Ramos (cell line): ENCODE data around the gene MCU.
"Not testable (repeated sequence)": the region's sequence is repeated elsewhere in the genome, so short reads cannot be mapped to it uniquely, and the experiment has no call there.

Experiments
- in situ Hi-C: fragments of 300-500 bp; cut with MboI; formaldehyde crosslinking; loops from one replicate; pipeline ENCODE4 v1.14.3; 2022; ENCODE audit warnings: low sequenced_read_pairs; ENCODE audit not compliant: unreplicated experiment

MCU gene

DNA sequence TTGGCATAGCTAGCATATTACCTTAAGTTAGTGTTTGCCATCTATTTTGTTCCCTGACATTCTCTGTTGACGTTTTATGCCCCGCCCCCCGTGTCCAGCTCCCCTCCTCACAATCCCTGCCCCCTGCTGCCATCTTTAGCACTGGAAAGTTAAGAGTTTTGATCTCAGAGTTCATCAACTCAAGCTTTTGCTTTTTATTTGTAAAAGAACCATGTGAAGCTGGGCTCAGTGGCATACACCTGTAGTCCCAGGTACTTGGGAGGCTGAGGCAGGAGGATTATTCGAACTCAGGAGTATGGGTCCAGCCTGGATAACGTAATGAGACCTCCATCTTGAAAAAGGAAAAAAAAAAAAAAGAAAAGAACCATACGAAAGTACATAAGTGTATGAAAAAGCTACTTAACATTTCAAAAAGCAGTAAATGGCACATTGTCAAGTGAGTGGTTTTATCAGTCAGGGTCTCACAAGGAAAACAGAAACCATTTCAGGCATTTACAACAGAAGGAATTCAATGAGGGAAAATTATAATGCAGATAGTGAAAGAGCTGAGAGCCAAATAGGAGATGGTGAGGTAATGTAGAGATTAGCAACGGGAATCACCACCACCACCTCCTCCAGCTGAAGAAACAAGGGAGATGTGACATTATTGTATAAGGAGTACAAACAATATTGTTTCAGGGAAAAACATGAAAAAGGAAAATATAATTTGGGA, 64.9 kb downstream of the MCU start:
- in situ Hi-C loops, result no loop called here

- in situ Hi-C loops, result no loop called here
Observed at GRCh38 chr10:72757732-72758131, 65.8 kb downstream of the MCU start.

- in situ Hi-C loops, result not testable (repeated sequence)
Observed at GRCh38 chr10:72758930-72759329, 67.0 kb downstream of the MCU start.

- in situ Hi-C loops, result no loop called here
Observed at GRCh38 chr10:72759584-72759983, 67.6 kb downstream of the MCU start.

- in situ Hi-C loops, result no loop called here
Observed at GRCh38 chr10:72761498-72761897, 69.6 kb downstream of the MCU start.

DNA sequence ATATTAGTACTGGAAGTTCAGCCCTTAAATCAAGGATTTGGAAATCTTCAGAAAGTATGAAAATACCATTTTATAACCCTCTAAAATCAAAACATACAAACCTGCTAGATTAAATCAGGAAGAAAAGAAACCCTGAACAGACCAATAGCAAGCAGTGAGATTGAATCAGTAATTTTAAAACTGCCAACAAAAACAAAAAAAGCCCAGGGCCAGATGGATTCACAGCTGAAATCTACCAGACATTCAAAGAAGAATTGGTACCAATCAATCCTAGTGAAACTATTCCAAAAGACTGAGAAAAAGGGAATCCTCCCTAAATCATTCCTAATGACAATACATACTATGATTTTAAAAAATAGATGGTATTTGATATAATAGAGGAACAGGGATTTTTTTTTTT, 70.1 kb downstream of the MCU start:
- in situ Hi-C loops, result no loop called here

GRCh38 chr10:72763201-72763600, 71.3 kb downstream of the MCU start:
- in situ Hi-C loops, result no loop called here

DNA sequence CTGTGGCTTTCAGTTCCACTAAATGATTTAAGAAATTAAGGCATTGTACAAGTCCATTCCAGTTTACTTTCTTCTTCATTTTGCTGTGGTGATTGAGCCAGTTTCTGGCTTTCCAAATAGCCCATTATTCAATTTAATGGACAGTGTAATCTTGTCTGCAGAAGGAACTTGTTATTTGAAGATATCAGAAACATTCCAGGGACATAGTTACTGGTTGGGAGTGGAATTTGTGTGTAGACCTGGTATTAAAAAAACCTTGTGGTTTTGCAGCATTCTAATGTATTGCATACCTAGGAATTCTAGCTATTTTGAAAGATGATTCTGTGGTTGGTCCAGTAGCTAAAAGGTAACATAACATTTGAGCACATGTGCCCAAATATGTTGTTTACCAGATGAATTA, 72.2 kb downstream of the MCU start:
- in situ Hi-C loops, result no loop called here

DNA sequence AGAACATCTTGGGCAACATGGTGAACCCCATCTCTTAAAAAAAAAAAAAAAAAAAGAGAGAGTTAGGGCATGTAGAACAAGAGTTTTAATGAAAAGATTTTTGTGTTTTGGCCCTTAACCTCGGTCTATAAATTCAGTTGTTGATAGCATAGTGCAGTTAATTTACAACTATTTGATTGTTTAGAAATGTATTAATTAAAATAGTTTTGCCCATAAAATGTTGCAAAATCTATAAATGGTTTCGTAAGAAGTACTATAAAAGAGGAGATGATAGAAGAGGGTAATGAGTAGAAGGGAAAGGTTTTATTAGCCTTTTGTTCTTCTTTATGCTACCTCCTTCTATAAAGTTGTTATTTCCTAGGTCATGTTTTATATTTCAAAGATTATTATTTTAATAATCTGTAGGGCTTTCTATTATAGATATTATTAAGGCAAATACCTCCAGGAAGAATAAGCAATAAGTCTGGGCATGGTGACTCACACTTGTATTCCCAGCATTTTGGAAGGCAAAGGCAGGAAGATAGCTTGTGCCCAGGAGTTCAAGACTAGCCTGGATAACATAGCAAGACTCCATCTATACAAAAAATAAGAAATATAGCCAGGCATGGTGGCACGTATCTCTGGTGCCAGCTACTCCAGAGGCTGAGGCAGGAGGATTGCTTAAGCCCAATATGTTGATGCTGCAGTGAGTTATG, 73.3 kb downstream of the MCU start:
- in situ Hi-C loops, result no loop called here

DNA sequence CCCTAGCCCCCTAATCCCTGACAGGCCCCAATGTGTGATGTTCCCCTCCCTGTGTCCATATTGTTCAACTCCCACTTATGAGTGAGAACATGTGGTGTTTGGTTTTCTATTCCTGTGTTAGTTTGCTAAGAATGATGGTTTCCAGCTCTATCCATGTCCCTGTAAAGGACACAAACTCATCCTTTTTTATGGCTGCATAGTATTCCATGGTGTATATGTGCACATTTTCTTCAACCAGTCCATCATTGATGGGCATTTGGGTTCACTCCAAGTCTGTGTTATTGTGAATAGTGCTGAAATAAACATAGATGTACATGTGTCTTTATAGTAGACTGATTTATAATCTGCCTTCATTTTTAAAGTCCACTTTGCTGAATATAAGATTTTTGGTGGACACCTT, 79.3 kb downstream of the MCU start:
- in situ Hi-C loops, result not testable (repeated sequence)

GRCh38 chr10:72772031-72772430, 80.1 kb downstream of the MCU start:
- in situ Hi-C loops, result no loop called here

- in situ Hi-C loops, result no loop called here
Observed at GRCh38 chr10:72779874-72780273, 87.9 kb downstream of the MCU start.

GRCh38 chr10:72782649-72783330, 90.8 kb downstream of the MCU start:
- in situ Hi-C loops, result no loop called here

GRCh38 chr10:72783410-72783833, 91.5 kb downstream of the MCU start:
- in situ Hi-C loops, result no loop called here

DNA sequence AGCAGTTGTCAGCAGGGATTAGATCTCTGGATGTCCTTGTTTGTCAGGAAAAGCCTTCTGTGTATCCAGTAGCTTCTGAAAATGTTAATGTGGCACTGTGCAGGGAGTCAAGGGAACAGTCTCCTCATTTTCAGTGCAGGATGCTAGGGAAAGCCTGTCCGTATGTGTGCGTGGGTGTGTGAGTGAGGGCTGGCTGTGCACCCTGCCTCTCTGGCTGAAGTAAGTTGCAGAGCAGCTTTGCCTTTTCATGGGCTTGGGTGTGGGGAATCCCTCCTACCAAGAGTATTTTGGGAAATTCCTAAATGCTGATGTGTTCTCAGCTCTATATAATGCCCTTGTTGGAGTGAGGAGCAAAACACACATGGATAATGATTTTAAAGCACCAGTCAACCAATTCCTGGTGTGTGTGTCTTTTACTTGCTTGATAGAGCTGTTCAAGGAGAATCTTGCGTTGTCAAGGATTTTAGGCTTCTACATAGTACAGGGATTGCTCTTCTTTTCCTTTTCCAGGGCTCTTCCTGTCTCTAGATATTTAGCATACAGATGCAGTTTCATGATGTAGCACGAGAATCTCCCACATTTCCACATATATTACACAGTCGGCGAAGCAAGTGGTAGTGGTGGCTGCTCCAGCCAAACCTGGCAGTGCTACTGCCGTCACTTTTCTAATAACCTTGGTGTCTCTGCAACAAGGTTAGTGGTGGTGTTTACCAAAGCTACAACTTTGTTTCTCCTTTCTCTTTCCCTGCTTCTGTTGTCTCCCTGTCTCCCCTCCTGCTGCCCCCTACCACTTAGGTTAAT, 92.8 kb downstream of the MCU start:
- in situ Hi-C loops, result no loop called here

DNA sequence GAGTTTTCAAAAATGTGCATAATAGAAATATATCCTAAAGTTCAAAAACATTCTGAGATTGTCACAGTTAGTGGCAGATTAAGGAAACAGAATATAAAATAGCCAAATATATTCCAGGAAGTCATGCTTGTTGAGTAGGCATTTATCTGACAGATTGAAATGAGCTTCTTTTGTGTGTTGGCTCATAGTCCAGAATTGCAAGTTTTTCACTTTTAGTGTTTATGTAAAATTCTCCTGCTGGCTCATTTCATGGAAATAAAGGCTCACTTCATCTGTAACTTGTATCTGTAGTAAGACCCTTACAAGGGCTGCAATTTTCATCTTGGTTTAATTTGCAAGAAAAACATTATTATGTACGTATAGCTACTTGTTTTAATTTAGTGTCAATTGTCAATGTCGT, 93.5 kb downstream of the MCU start:
- in situ Hi-C loops, result no loop called here

- in situ Hi-C loops, result no loop called here
Observed at GRCh38 chr10:72790216-72790990, 98.5 kb downstream of the MCU start.

DNA sequence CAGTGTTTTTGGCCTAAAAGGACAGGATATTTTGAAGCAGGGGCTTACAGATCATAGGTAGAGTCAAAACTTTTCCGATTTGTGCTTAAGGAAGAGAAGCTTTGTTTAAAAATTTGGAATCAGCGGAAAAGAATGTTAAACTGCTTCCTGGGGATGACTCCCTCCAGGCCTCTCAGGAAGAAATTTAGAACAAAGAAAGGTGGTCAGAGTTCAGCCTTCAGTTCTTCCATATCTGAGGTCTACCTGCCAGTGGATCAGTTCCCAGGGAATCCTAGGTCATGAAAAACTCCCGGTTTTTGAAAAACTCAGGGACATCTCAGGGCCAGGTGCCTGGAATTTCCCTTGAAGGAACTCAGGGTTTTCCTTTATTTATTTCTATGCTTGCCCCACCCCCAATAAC, 100.3 kb downstream of the MCU start:
- in situ Hi-C loops, result no loop called here

DNA sequence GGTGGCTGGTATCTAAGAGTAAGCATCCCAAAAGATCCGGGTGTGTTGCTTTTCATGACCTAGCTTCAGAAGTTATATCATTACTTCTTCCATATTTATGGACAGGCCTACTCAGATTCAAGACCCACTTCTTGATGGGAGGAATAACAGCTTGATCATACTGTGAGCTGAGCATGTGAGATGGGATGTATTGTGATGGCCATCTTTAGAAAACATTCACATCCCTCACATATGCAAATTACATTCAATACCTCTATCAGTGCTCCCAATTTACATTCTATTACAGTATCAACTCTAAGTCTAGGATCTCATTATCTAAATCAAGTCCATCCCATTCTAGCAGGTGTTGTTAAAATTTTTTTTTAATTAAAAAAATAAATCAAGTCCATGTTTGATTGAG, 101.8 kb downstream of the MCU start:
- in situ Hi-C loops, result no loop called here

DNA sequence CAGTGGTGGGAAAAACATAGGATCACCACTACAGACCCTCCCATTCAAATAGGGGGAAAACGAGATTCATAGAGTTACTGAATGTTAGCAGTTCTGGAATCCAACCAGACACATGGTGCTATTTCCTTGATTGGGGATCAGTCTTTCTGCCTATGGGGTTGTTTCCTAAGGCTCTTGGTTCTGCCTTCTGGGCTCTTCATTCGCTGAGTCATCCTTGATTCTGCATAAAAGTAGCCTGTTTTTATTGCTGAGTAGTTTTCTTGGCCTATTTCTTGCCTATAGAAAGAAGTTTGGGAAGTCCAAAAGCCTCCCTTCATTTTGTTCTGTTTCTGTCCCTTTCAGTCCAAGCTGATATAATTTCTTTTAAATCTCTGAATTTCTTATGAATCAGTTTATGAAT, 102.3 kb downstream of the MCU start:
- in situ Hi-C loops, result no loop called here
